Endothelial cell of umbilical vein (primary cell): Measurements from ENCODE around the gene POMP.

Experiments
- GATA2 ChIP-seq: IDR thresholded peaks from 2 replicates; pipeline ENCODE4 v1.7.0; 2011; ENCODE audit warnings: low read depth, mild to moderate bottlenecking, moderate library complexity, mixed read lengths, low read length; ENCODE audit not compliant: insufficient read length, insufficient read depth
- POLR2A ChIP-seq: IDR thresholded peaks from 2 replicates; pipeline ENCODE4 v1.6.1; 2012; ENCODE audit warnings: low read depth, mild to moderate bottlenecking, control low read depth, low read length
- POLR2AphosphoS5 ChIP-seq: IDR thresholded peaks from 2 replicates; pipeline ENCODE4 v1.6.1; 2012; ENCODE audit warnings: low read depth, mild to moderate bottlenecking, control low read depth, low read length, moderate library complexity; ENCODE audit not compliant: insufficient read depth
- TF ChIP-seq, protein P1 (sequence below), 2 donors: IDR thresholded peaks; 1 replicate in 1 of 2; 2 replicates in 1 of 2; pipeline ENCODE4 v1.5.1; 2011; ENCODE audit warnings: low read length in 2 of 2, mild to moderate bottlenecking in 2 of 2, moderate library complexity in 2 of 2, control low read depth in 1 of 2, inconsistent platforms in 1 of 2, low read depth in 1 of 2; ENCODE audit not compliant: insufficient read depth in 1 of 2; ENCODE audit errors: extremely low read depth in 1 of 2
- TF ChIP-seq, protein P2 (sequence below): IDR thresholded peaks from 2 replicates; pipeline ENCODE4 v1.6.1; 2011; ENCODE audit not compliant: insufficient read depth, insufficient read length

DNA sequence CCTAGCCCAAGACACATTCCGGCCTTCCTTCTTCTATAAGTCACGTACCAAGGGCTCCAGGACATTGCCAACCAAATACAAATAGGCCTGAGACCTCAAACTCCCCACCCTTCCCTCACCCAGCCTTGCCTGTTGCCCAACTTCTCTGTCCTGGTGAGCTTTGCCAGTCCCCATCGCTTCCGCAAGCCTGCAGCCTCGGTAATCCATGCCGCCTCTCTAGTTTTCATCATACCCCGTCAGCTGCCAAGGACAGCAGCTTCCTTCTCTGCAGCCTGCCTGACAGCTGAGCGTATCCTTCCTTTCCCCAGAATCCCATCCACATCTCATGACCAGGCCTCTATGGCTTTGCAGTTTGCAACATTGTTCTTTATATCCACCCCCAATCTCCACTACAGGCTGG lies 36.6 kb upstream of the POMP start:
- TF ChIP-seq, protein P1, sequence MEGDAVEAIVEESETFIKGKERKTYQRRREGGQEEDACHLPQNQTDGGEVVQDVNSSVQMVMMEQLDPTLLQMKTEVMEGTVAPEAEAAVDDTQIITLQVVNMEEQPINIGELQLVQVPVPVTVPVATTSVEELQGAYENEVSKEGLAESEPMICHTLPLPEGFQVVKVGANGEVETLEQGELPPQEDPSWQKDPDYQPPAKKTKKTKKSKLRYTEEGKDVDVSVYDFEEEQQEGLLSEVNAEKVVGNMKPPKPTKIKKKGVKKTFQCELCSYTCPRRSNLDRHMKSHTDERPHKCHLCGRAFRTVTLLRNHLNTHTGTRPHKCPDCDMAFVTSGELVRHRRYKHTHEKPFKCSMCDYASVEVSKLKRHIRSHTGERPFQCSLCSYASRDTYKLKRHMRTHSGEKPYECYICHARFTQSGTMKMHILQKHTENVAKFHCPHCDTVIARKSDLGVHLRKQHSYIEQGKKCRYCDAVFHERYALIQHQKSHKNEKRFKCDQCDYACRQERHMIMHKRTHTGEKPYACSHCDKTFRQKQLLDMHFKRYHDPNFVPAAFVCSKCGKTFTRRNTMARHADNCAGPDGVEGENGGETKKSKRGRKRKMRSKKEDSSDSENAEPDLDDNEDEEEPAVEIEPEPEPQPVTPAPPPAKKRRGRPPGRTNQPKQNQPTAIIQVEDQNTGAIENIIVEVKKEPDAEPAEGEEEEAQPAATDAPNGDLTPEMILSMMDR (IDR thresholded peaks at IDR 0.05; ENCODE audit: extremely low read depth in 1 of 2, insufficient read depth in 1 of 2, low read depth in 1 of 2, low read length in 2 of 2) = no peak
- TF ChIP-seq POLR2AphosphoS5 = no peak
- TF ChIP-seq GATA2 = no peak
- TF ChIP-seq POLR2A = no peak
- TF ChIP-seq, protein P2, sequence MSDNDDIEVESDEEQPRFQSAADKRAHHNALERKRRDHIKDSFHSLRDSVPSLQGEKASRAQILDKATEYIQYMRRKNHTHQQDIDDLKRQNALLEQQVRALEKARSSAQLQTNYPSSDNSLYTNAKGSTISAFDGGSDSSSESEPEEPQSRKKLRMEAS = no peak
